Measurements from ENCODE around the gene DNAJB6. TPM values are rescaled to one million over a fixed set of nuclear protein-coding genes. Genes with fewer than 3 reads are reported as not detected.

Gene DNAJB6
- total RNA-seq, 1 experiment from 2014 or later, result 288 TPM

- H3K27me3 Mint-ChIP-seq (ENCODE audit: low read depth), result peaks cover 3% of the 10 kb centered on the region
- CTCF ChIA-PET, result interaction anchor here (2.0 kb wide), 1 partner anchor 29 kb away, joined by 9 read pairs; no protein-coding TSS in a partner anchor
Measured at GRCh38 chr7:157445246-157445955, 108.6 kb downstream of the DNAJB6 start.

GRCh38 chr7:157445956-157446295 lies 109.1 kb downstream of the DNAJB6 start:
- H3K27me3 Mint-ChIP-seq (ENCODE audit: low read depth), result peaks cover 6% of the 10 kb centered on the region
- H3K4me1 Mint-ChIP-seq, result no peaks in the 10 kb centered on the region
- TF ChIP-seq, protein P1, sequence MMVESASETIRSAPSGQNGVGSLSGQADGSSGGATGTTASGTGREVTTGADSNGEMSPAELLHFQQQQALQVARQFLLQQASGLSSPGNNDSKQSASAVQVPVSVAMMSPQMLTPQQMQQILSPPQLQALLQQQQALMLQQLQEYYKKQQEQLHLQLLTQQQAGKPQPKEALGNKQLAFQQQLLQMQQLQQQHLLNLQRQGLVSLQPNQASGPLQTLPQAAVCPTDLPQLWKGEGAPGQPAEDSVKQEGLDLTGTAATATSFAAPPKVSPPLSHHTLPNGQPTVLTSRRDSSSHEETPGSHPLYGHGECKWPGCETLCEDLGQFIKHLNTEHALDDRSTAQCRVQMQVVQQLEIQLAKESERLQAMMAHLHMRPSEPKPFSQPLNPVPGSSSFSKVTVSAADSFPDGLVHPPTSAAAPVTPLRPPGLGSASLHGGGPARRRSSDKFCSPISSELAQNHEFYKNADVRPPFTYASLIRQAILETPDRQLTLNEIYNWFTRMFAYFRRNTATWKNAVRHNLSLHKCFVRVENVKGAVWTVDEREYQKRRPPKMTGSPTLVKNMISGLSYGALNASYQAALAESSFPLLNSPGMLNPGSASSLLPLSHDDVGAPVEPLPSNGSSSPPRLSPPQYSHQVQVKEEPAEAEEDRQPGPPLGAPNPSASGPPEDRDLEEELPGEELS (CRISPR knock-in tag; IDR thresholded peaks at IDR 0.05), result no peak
- no peak for TF ChIP-seq ZBTB21 (CRISPR knock-in tag; IDR thresholded peaks at IDR 0.05; ENCODE audit: borderline replicate concordance)
- TF ChIP-seq ZNF671 (CRISPR knock-in tag; IDR thresholded peaks at IDR 0.05), result no peak
- TF ChIP-seq TP53 (CRISPR knock-in tag; IDR thresholded peaks at IDR 0.05), result no peak
- TF ChIP-seq CBFB (CRISPR knock-in tag; IDR thresholded peaks at IDR 0.05; ENCODE audit: low read depth), result no peak
- no peak for TF ChIP-seq RELA (CRISPR knock-in tag; IDR thresholded peaks at IDR 0.05; ENCODE audit: borderline replicate concordance)
- no peak for TF ChIP-seq MLX (CRISPR knock-in tag; IDR thresholded peaks at IDR 0.05)
- DNase-seq (ENCODE audit: low spot score) (no peak), ATAC-seq (no peak)
- peaks cover 16% of the 10 kb centered on the region for H3K9me3 Mint-ChIP-seq
- H3K4me3 Mint-ChIP-seq, result no peak overlapping the region
- H3K27ac Mint-ChIP-seq, result no peak overlapping the region
- CTCF ChIA-PET, result interaction anchor here (2.0 kb wide), 1 partner anchor 29 kb away, joined by 9 read pairs; no protein-coding TSS in a partner anchor
- POLR2A ChIA-PET, result no interaction called here
- H3K36me3 Mint-ChIP-seq, result peaks cover 4% of the 10 kb centered on the region; the same call in 1 of the 2 replicates

More at GRCh38 chr7:157445246-157445955, 108.6 kb downstream of the DNAJB6 start:
- H3K36me3 Mint-ChIP-seq, result peaks cover 4% of the 10 kb centered on the region
- no peak overlapping the region for H3K4me3 Mint-ChIP-seq
- H3K27ac Mint-ChIP-seq, result no peak overlapping the region
- H3K9me3 Mint-ChIP-seq, result peaks cover 19% of the 10 kb centered on the region
- TF ChIP-seq RORB (CRISPR knock-in tag; IDR thresholded peaks at IDR 0.05) (no peak), NR2C2 (CRISPR knock-in tag; IDR thresholded peaks at IDR 0.05) (no peak), ZNF219 (CRISPR knock-in tag; IDR thresholded peaks at IDR 0.05; ENCODE audit: borderline replicate concordance) (no peak), FOXP1 (CRISPR knock-in tag; IDR thresholded peaks at IDR 0.05; ENCODE audit: borderline replicate concordance) (no peak), ETV6 (CRISPR knock-in tag; IDR thresholded peaks at IDR 0.05) (no peak), NR1H2 (CRISPR knock-in tag; IDR thresholded peaks at IDR 0.05) (no peak), ELF4 (CRISPR knock-in tag; IDR thresholded peaks at IDR 0.05; ENCODE audit: low read depth) (no peak), SOX15 (CRISPR knock-in tag; IDR thresholded peaks at IDR 0.05) (no peak), GABPB1 (CRISPR knock-in tag; IDR thresholded peaks at IDR 0.05) (no peak), GRHL2 (CRISPR knock-in tag; IDR thresholded peaks at IDR 0.05; ENCODE audit: insufficient replicate concordance, severe bottlenecking) (no peak), GTF2I (CRISPR knock-in tag; conservative IDR thresholded peaks at IDR 0.05) (no peak), CBFB (CRISPR knock-in tag; IDR thresholded peaks at IDR 0.05; ENCODE audit: low read depth) (no peak), FOXK1 (CRISPR knock-in tag; IDR thresholded peaks at IDR 0.05) (no peak), ZNF121 (CRISPR knock-in tag; IDR thresholded peaks at IDR 0.05) (no peak), ZNF396 (CRISPR knock-in tag; IDR thresholded peaks at IDR 0.05; ENCODE audit: borderline replicate concordance) (no peak), JAZF1 (CRISPR knock-in tag; IDR thresholded peaks at IDR 0.05) (no peak)
- TF ChIP-seq, protein P2, sequence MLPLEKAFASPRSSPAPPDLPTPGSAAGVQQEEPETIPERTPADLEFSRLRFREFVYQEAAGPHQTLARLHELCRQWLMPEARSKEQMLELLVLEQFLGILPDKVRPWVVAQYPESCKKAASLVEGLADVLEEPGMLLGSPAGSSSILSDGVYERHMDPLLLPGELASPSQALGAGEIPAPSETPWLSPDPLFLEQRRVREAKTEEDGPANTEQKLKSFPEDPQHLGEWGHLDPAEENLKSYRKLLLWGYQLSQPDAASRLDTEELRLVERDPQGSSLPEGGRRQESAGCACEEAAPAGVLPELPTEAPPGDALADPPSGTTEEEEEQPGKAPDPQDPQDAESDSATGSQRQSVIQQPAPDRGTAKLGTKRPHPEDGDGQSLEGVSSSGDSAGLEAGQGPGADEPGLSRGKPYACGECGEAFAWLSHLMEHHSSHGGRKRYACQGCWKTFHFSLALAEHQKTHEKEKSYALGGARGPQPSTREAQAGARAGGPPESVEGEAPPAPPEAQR (CRISPR knock-in tag; IDR thresholded peaks at IDR 0.05), result no peak
- TF ChIP-seq, protein P3, sequence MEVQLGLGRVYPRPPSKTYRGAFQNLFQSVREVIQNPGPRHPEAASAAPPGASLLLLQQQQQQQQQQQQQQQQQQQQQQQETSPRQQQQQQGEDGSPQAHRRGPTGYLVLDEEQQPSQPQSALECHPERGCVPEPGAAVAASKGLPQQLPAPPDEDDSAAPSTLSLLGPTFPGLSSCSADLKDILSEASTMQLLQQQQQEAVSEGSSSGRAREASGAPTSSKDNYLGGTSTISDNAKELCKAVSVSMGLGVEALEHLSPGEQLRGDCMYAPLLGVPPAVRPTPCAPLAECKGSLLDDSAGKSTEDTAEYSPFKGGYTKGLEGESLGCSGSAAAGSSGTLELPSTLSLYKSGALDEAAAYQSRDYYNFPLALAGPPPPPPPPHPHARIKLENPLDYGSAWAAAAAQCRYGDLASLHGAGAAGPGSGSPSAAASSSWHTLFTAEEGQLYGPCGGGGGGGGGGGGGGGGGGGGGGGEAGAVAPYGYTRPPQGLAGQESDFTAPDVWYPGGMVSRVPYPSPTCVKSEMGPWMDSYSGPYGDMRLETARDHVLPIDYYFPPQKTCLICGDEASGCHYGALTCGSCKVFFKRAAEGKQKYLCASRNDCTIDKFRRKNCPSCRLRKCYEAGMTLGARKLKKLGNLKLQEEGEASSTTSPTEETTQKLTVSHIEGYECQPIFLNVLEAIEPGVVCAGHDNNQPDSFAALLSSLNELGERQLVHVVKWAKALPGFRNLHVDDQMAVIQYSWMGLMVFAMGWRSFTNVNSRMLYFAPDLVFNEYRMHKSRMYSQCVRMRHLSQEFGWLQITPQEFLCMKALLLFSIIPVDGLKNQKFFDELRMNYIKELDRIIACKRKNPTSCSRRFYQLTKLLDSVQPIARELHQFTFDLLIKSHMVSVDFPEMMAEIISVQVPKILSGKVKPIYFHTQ (CRISPR knock-in tag; IDR thresholded peaks at IDR 0.05), result no peak
- no peak for ATAC-seq
- POLR2A ChIA-PET, result no interaction called here
- no peaks in the 10 kb centered on the region for H3K4me1 Mint-ChIP-seq
- no peak for DNase-seq (ENCODE audit: low spot score)

All from WTC11 (cell line).